Activated naive CD4-positive, alpha-beta T cell treated with anti-CD3 and anti-CD28 coated beads, Interleukin-2, amount 50 U/mL, for 24 hours (primary cell): ENCODE results near the gene HBM.
A peak's percentile ranks its signal among the peaks of the same experiment; 100 is the strongest.
"Not testable (repeated sequence)": the region's sequence is repeated elsewhere in the genome, so short reads cannot be mapped to it uniquely, and the experiment has no call there.

Source experiments
- H3K27ac Mint-ChIP-seq: one replicate; pipeline ENCODE4 v1.8.0; 2021; ENCODE audit warnings: mild to moderate bottlenecking, mixed read lengths
- H3K27me3 Mint-ChIP-seq: one replicate; pipeline ENCODE4 v1.8.0; 2021; ENCODE audit warnings: mixed read lengths
- H3K36me3 Mint-ChIP-seq: one replicate; pipeline ENCODE4 v1.8.0; 2021; ENCODE audit warnings: mixed read lengths
- H3K4me1 Mint-ChIP-seq: one replicate; pipeline ENCODE4 v1.8.0; 2021; ENCODE audit warnings: mixed read lengths
- H3K4me3 Mint-ChIP-seq: one replicate; pipeline ENCODE4 v1.8.0; 2021; ENCODE audit warnings: mild to moderate bottlenecking, mixed read lengths
- H3K9me3 Mint-ChIP-seq: one replicate; pipeline ENCODE4 v1.8.0; 2021; ENCODE audit warnings: mixed read lengths

Gene HBM, protein sequence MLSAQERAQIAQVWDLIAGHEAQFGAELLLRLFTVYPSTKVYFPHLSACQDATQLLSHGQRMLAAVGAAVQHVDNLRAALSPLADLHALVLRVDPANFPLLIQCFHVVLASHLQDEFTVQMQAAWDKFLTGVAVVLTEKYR

DNA sequence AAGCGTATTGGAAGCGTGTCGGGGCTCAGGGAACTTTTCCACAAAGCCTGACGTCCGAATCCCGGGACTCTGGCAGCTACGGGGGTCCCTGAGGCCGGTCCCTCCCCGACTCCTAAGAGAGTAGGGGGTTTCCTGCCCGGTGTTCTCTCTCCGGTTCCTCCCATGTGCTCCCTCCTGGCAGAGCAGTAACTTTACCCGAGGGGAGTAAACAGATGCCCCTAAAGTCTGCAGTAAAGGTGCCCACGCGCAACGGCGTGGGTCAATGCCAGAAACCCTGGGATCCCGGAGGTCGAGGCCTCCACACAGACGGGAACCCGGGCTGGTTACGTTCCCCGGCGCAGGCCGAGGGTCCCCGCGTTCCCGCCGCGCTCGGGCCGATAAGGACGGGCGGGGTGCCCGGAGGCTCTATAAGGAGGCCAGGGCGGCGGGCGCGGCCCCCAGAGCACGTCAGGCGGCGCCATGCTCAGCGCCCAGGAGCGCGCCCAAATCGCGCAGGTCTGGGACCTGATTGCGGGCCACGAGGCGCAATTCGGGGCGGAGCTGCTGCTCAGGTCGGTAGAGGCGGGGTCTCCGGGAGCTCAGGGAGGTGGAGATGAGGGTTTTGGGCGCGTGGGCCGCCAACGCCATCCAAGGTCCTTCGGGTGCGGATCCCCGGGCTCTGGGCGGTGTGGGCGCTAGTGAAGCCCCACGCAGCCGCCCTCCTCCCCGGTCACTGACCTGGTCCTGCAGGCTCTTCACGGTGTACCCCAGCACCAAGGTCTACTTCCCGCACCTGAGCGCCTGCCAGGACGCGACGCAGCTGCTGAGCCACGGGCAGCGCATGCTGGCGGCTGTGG is at the start of gene HBM:
Gene HBM (plus strand): TSS at position 440 of the 836 bp plus-strand sequence. CDS start 20 bp downstream, at position 460.
- H3K4me3 Mint-ChIP-seq, result peak within 1 kb of the TSS; percentile 55
- no peak within 1 kb of the TSS for H3K27ac Mint-ChIP-seq
- no peaks in the 10 kb centered on the region for H3K9me3 Mint-ChIP-seq
- H3K36me3 Mint-ChIP-seq, result no peaks in the 10 kb centered on the region
- peaks cover 24% of the 10 kb centered on the region for H3K27me3 Mint-ChIP-seq
- H3K4me1 Mint-ChIP-seq, result peaks cover 5% of the 10 kb centered on the region

DNA sequence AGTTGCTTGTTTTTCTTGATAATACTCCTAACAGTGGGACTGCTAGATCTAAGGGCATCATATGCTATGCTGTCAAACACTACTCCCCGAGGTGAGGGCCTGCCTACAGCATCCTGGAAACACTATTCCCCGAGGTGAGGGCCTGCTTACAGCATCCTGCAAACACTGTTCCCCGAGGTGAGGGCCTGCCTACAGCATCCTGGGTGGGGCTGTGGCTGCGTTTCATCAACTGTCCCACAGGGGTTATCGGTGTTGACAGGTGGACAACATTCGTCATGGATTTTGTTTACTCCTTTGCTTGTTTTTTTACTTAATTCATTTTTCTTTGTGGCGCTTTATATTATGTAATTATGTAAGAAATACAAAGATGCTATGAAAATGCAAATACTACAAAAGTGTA is 49.8 kb upstream of the HBM start:
- Mint-ChIP-seq H3K9me3 (no peaks in the 10 kb centered on the region), H3K27ac (no peak overlapping the region), H3K4me1 (no peaks in the 10 kb centered on the region), H3K4me3 (no peak overlapping the region), H3K36me3 (peaks cover 9% of the 10 kb centered on the region), H3K27me3 (no peaks in the 10 kb centered on the region)

DNA sequence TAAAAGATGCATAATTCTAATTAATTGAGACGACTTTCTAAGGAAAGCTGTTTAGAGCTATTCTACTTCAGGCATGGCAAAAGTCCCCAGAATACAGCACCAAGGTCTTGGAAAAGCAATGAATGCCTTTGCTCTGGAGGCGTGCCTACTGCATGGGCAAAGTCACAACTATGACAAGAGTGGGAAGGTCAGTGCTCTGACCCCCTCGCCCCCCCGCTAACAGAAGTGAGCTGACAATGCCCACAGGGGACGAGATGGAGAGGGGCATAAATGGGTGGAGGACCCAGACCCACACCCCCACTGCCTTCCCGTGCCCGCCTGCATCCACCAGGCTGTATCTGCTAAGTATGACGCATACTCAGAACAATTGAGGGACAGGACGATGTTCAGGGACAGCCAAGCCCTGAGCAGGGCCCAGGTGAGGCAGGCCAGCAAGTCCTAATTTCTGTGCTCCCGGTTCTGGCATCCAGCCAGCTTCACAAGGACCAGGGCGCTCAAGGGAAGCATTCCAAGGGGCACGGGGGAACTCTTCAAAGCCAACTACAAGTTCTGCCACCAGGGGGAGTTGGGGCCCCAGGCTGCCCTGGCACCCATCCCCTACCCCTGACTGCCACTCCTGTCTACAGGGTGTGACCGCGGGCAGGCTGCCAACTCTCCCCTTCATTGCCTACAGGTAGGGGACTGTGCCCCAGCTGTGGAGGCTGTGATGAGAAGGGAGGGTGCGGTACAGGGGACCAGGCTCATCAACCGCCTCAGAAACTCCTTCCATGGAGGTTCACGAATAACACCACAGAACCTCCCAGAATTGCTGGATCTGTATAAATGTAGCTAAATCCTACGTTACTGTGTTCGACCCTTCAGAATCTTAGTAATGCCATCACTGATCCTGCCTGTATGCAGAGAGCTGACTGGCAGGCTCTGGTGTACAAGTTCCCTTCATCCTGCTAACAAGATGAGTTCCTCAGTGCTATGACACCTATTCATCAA is 48.1 kb upstream of the HBM start:
- Mint-ChIP-seq H3K4me3 (no peak overlapping the region), H3K4me1 (no peaks in the 10 kb centered on the region), H3K27ac (no peak overlapping the region), H3K36me3 (peaks cover 7% of the 10 kb centered on the region), H3K9me3 (no peaks in the 10 kb centered on the region), H3K27me3 (no peaks in the 10 kb centered on the region)

DNA sequence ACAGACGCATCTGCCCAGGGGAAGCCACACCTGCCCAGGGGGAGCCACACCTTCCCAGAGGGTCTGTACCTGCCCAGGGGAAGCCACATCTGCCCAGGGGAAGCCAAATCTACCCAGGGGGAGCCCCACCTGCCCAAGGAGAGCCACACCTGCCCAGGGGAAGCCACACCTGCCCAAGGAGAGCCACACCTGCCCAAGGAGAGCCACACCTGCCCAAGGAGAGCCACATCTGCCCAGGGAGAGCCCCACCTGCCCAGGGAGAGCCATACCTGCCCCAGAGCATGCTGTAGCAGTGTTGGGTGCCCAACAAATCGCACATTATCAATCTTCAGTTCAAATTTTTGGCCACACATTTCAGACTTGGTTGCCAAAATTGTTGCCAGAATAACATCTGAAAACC is 46.9 kb upstream of the HBM start:
- no peaks in the 10 kb centered on the region for H3K27me3 Mint-ChIP-seq
- H3K36me3 Mint-ChIP-seq, result peaks cover 8% of the 10 kb centered on the region
- H3K27ac Mint-ChIP-seq, result no peak overlapping the region
- H3K9me3 Mint-ChIP-seq, result no peaks in the 10 kb centered on the region
- H3K4me1 Mint-ChIP-seq, result no peaks in the 10 kb centered on the region
- no peak overlapping the region for H3K4me3 Mint-ChIP-seq

DNA sequence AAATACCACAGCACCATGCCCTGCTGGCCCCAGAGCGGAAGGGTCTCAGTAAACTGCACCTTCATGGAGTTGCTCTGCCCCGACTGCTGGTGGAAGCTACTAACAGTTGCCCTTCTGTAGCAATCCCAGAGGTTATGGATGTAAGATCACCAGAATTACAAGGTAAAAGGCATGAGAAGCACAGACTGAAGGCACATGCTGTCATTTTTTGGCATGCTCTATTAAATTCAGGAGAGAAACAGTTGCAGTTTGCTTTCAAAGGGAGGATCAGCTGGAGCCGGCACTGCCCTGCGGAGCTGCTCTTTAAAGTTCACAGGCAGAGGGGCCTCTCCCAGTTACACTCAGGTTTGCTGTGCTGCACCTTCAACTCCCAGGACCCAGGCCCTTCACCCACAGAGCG is 46.5 kb upstream of the HBM start:
- Mint-ChIP-seq H3K4me3 (no peak overlapping the region), H3K27me3 (no peaks in the 10 kb centered on the region)

DNA sequence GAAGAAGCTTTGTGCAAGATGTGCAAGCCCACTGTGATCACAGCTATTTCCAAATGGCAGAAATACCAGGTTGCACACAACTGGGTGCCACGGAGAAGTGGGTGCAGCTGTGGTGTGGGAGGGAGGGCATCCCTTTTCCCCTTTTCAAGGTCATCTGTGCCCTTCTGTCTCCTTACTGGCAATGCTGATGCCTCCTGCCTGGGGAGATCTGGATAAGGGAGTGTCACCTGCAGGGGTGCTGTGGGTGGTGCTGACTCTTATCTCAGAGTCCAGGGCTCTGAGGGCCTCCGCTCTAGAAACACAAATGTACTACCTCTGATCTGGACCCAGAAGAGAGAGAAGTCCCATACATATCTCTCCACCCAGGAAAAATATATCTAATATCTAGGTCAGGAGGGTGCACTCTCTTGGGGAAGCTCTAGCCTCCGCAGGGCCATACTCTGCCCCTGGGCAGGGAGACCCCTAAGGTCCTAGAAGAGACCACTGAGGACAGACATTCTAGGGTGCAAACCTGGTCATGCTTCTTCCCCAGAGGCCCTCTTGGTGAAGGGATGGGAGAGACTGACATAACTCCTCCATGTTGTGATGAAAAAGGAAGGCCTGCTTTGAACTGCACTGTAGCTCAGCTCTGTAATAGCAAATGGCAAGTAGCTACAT is 45.8 kb upstream of the HBM start:
- no peak overlapping the region for H3K27ac Mint-ChIP-seq
- H3K27me3 Mint-ChIP-seq, result no peaks in the 10 kb centered on the region
- peaks cover 4% of the 10 kb centered on the region for H3K36me3 Mint-ChIP-seq
- no peaks in the 10 kb centered on the region for H3K4me1 Mint-ChIP-seq
- H3K9me3 Mint-ChIP-seq, result no peaks in the 10 kb centered on the region
- H3K4me3 Mint-ChIP-seq, result no peak overlapping the region

More for the DNA sequence above, 46.5 kb upstream of the HBM start:
- H3K36me3 Mint-ChIP-seq, result peaks cover 5% of the 10 kb centered on the region
- no peak overlapping the region for H3K27ac Mint-ChIP-seq
- no peaks in the 10 kb centered on the region for H3K9me3 Mint-ChIP-seq
- H3K4me1 Mint-ChIP-seq, result no peaks in the 10 kb centered on the region

DNA sequence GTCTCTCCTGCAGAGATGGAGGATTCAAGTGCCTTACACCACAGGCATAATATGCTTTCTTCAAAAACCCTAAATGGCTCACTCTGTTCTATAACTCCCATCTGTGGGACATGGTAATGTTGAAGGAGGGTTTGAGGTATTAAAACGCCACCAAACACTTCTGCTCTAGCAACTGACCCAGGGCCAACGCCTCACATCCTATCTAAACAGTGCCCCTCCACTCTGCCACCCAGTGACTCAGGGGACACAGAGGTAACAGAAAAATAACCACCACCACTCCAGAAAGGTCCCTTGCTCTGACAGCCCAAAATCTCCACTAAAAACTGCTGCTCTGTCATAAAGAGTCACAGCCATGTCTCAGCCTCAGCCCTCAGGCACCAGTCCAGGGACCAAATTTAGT is 45.0 kb upstream of the HBM start:
- Mint-ChIP-seq H3K27ac (no peak overlapping the region), H3K9me3 (no peaks in the 10 kb centered on the region), H3K4me3 (no peak overlapping the region), H3K4me1 (no peaks in the 10 kb centered on the region), H3K27me3 (no peaks in the 10 kb centered on the region), H3K36me3 (peaks cover 3% of the 10 kb centered on the region)

DNA sequence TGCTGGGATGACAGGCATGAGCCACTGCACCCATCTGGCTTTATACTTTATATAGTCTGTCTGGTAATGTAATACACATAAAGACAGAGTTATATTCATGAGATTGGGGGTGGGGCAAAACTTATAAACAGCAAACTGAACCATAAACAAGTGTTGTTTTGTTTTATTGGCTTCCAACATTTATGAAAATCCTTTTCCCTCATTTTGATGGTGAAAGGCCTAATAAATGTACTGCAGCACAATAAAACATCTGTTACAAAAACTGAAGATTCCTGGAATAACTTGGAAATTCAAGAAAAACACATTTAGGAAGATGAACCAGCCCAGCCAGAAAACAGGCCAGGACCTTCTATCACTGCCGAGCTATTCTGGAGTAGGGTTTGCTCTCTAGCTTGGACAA is 43.4 kb upstream of the HBM start:
- no peak overlapping the region for H3K27ac Mint-ChIP-seq
- no peaks in the 10 kb centered on the region for H3K9me3 Mint-ChIP-seq
- H3K4me1 Mint-ChIP-seq, result no peaks in the 10 kb centered on the region
- H3K27me3 Mint-ChIP-seq, result no peaks in the 10 kb centered on the region
- peaks cover 3% of the 10 kb centered on the region for H3K36me3 Mint-ChIP-seq
- no peak overlapping the region for H3K4me3 Mint-ChIP-seq

DNA sequence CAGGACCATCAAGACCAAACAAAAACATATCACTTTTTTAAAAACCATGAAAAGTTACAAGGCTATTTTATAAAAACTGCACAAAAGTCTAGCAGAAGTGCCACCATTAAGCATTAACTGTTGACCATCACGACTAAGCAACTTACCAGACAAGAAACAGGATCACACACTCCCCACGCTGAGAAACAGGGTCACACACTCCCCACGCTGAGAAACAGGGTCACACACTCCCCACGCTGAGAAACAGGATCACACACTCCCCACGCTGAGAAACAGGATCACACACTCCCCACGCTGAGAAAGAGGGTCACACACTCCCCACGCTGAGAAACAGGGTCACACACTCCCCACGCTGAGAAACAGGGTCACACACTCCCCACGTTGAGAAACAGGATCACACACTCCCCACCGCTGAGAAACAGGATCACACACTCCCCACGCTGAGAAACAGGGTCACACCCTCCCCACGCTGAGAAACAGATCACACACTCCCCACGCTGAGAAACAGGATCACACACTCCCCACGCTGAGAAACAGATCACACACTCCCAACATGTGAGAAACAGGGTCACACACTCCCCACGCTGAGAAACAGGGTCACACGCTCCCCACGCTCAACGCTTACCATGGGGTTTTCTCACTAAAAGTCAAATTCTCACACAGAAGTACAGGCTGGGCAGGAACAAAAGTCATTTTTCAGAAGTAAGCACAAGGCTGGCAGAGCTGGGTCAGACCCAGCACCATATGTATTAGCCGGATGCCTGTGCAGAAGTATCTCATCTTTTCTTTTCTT is 42.0 kb upstream of the HBM start:
- not testable (repeated sequence) for H3K36me3 Mint-ChIP-seq, H3K4me3 Mint-ChIP-seq, H3K9me3 Mint-ChIP-seq, H3K4me1 Mint-ChIP-seq, H3K27me3 Mint-ChIP-seq, H3K27ac Mint-ChIP-seq

DNA sequence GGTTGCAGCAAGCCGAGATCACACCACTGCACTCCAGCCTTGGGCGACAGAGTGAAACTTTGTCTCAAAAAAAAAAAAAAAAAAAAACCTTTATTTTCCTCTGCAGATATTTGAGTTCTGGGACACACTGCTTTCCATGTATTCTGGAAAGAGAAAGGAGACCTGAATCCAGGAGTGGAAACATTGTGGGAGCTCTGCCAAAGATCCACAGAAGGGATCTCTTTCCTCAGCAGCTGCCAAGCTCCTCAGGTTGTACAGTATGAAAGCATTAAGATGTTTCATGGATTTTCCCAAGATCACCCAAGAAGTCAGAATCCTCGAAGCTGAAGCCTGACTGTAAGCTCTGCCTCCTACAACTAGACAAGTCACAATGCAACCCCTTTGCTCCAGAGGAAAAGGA is 40.8 kb upstream of the HBM start:
- H3K4me1 Mint-ChIP-seq, result peaks cover 10% of the 10 kb centered on the region
- no peaks in the 10 kb centered on the region for H3K27me3 Mint-ChIP-seq
- H3K9me3 Mint-ChIP-seq, result no peaks in the 10 kb centered on the region
- H3K27ac Mint-ChIP-seq, result no peak overlapping the region
- H3K4me3 Mint-ChIP-seq, result no peak overlapping the region
- peaks cover 3% of the 10 kb centered on the region for H3K36me3 Mint-ChIP-seq

DNA sequence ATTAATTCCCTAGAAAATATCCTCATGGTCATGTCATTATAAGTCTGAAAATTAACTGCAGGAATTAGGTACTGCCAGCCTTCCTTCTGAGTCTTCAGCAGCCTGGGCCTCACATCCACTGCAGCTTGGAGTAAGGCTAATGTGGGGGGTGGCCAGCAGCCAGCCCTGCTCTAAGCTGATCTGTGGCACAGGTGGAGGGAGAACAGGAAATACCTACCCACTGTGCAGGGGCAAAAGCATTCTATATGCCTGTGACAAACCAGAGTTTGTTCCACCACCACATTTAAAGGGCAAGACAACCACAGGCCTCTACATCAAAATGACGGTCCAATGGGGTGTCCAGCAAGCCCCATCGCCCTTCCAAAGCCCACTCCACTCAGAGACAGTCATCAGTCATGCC is 36.7 kb upstream of the HBM start:
- peaks cover 2% of the 10 kb centered on the region for H3K36me3 Mint-ChIP-seq
- no peaks in the 10 kb centered on the region for H3K27me3 Mint-ChIP-seq
- no peaks in the 10 kb centered on the region for H3K9me3 Mint-ChIP-seq
- no peak overlapping the region for H3K4me3 Mint-ChIP-seq
- H3K27ac Mint-ChIP-seq, result no peak overlapping the region
- peaks cover 34% of the 10 kb centered on the region for H3K4me1 Mint-ChIP-seq

DNA sequence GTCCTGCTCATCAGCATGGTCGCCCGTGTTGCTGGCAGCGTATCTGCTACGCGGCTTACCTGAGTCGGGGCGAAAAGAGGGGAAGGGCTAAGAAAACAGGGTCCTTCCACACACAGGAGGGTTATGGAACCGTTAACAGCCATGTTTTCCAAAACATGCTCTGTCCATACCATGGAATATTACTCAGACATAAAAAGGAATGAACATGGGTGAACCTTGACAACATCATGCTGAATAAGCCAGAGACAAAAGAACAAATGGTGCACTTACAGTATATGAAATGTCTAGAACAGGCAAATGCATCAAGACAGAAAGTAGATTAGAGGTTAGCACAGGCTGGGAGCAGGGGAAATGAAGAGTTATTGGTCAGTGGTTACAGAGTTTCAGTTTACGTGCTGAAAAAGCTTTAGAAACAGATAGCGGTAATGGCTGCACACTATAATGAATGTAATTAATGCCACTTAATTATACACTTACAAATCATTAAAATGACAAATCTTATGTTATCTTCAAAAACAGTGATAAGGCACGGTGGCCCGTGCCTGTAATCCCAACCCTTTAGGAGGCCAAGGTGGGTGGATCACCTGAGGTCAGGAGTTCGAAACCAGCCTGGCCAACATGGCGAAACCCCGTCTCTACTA is 35.1 kb upstream of the HBM start:
- Mint-ChIP-seq H3K36me3 (peaks cover 2% of the 10 kb centered on the region), H3K4me3 (no peak overlapping the region), H3K9me3 (no peaks in the 10 kb centered on the region), H3K27ac (no peak overlapping the region), H3K4me1 (peaks cover 44% of the 10 kb centered on the region), H3K27me3 (no peaks in the 10 kb centered on the region)

DNA sequence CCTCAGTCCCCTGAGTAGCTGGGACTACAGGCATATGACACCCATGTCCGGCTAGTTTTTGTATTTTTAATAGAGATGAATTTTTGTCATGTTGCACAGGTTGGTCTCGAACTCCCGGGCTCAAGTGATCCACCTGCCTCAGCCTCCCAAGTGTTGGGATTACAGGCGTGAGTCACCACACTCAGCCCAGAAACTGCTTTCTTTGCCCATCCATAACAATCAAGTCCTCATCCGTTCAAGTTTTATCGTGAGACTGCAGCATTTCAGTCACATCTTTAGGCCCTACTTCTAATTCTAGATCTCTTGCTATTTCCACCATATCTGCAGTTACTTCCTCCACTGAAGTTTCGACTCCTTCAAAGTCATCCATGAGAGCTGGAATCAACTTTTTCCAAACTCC is 33.7 kb upstream of the HBM start:
- Mint-ChIP-seq H3K27ac (no peak overlapping the region), H3K27me3 (no peaks in the 10 kb centered on the region), H3K9me3 (no peaks in the 10 kb centered on the region), H3K4me3 (no peak overlapping the region), H3K4me1 (peaks cover 50% of the 10 kb centered on the region), H3K36me3 (peaks cover 5% of the 10 kb centered on the region)

DNA sequence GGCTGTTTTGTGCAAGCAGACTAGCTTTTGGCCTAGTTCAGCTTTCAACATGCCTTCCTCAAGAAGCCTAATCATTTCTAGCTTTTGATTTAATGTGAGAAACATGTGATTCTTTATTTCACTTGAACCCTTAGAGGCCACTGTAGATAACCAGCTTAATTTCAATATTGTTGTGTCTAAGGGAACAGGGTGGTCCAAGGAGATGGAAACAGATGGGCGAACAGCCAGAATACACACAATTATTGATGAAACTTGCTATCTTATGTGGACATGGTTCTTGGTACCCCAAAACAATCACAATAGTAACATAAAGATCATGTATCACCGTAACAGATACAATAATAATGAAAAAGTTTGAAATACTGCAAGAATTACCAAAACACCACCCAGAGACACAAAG is 32.1 kb upstream of the HBM start:
- no peak overlapping the region for H3K27ac Mint-ChIP-seq
- H3K4me1 Mint-ChIP-seq, result peaks cover 52% of the 10 kb centered on the region
- H3K27me3 Mint-ChIP-seq, result no peaks in the 10 kb centered on the region
- H3K4me3 Mint-ChIP-seq, result no peak overlapping the region
- peaks cover 5% of the 10 kb centered on the region for H3K36me3 Mint-ChIP-seq
- no peaks in the 10 kb centered on the region for H3K9me3 Mint-ChIP-seq
